Measurements from ENCODE around the gene OAS2.

The OAS2 gene, protein sequence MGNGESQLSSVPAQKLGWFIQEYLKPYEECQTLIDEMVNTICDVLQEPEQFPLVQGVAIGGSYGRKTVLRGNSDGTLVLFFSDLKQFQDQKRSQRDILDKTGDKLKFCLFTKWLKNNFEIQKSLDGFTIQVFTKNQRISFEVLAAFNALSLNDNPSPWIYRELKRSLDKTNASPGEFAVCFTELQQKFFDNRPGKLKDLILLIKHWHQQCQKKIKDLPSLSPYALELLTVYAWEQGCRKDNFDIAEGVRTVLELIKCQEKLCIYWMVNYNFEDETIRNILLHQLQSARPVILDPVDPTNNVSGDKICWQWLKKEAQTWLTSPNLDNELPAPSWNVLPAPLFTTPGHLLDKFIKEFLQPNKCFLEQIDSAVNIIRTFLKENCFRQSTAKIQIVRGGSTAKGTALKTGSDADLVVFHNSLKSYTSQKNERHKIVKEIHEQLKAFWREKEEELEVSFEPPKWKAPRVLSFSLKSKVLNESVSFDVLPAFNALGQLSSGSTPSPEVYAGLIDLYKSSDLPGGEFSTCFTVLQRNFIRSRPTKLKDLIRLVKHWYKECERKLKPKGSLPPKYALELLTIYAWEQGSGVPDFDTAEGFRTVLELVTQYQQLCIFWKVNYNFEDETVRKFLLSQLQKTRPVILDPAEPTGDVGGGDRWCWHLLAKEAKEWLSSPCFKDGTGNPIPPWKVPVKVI

DNA sequence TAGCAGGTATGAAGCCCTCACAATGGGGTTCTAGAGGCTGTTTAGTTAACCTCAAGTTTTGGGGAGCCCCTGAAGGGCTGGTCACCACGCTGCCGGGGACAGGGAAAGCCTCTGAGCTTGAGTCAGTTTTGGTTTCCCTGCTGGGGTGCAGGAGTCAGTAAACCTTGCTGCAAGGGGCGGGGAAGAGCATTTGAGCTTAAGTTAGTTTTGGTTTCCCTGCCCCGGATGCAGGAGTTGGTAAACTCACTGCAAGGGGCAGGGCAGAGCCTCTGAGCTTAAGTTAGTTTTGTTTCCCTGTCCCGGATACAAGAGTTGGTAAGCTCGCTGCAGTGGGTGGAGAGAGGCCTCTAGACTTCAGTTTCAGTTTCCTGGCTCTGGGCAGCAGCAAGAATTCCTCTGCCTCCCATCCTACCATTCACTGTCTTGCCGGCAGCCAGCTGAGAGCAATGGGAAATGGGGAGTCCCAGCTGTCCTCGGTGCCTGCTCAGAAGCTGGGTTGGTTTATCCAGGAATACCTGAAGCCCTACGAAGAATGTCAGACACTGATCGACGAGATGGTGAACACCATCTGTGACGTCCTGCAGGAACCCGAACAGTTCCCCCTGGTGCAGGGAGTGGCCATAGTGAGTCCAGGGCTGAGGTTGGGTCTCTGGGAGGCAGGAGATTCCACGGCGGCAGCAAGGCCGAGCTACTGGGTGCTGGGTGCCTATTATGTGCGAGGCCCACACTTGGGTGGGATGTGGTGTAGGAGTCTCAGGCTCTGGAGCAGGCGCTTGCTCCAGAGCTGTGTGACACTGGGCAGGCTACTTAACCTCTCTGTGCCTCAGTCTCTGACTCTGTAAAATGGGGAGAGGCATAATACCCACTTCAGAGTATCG is at the start of gene OAS2:
Gene OAS2 (plus strand): TSS at position 357 of the 878 bp plus-strand sequence. CDS start 90 bp downstream, at position 447.
- Histone ChIP-seq H2AFZ (peak within 1 kb of the TSS; percentile 67), H3K27ac (peak within 1 kb of the TSS; percentile 75), H3K4me2 (ENCODE audit: low read length) (peak within 1 kb of the TSS; percentile 45), H3K4me1 (no peaks in the 10 kb centered on the region), H3K9me3 (ENCODE audit: control insufficient read depth, low read length) (no peaks in the 10 kb centered on the region), H3K4me3 (ENCODE audit: low read depth, low read length) (peak within 1 kb of the TSS; percentile 55), H3K9ac (no peak within 1 kb of the TSS), H3K36me3 (ENCODE audit: control insufficient read depth, insufficient read depth, low read length) (no peaks in the 10 kb centered on the region), H3K27me3 (ENCODE audit: control insufficient read depth, insufficient read depth, low read length) (no peaks in the 10 kb centered on the region), H3K79me2 (no peaks in the 10 kb centered on the region)
- TF ChIP-seq, protein P1, sequence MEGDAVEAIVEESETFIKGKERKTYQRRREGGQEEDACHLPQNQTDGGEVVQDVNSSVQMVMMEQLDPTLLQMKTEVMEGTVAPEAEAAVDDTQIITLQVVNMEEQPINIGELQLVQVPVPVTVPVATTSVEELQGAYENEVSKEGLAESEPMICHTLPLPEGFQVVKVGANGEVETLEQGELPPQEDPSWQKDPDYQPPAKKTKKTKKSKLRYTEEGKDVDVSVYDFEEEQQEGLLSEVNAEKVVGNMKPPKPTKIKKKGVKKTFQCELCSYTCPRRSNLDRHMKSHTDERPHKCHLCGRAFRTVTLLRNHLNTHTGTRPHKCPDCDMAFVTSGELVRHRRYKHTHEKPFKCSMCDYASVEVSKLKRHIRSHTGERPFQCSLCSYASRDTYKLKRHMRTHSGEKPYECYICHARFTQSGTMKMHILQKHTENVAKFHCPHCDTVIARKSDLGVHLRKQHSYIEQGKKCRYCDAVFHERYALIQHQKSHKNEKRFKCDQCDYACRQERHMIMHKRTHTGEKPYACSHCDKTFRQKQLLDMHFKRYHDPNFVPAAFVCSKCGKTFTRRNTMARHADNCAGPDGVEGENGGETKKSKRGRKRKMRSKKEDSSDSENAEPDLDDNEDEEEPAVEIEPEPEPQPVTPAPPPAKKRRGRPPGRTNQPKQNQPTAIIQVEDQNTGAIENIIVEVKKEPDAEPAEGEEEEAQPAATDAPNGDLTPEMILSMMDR (IDR thresholded peaks at IDR 0.05): no peak

DNA sequence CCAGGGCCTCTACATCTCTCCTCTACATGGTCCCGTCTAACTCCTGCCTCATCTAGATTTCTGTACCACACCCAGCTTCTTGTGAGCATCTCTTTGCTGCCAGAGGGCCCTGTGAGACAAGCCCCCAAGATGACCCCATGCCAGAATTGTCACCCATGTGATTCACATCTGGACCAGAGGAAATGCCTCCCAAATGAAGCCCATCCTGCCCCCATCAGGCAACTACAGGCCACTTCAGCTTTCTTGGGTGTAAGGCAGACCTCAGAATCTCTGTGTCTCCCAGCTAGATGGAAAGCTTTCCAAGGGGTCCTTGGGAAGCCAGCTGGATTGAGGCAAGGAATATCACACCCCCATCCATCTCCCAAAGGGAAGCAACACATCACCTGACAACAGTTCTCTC is 49.3 kb upstream of the OAS2 start:
- Histone ChIP-seq H3K36me3 (ENCODE audit: control insufficient read depth, insufficient read depth, low read length) (no peaks in the 10 kb centered on the region), H3K4me1 (peaks cover 12% of the 10 kb centered on the region), H2AFZ (no peak overlapping the region), H3K27ac (no peak overlapping the region), H3K79me2 (no peaks in the 10 kb centered on the region), H3K9ac (no peak overlapping the region), H3K4me2 (ENCODE audit: low read length) (no peak overlapping the region), H3K27me3 (ENCODE audit: control insufficient read depth, insufficient read depth, low read length) (no peaks in the 10 kb centered on the region), H3K4me3 (ENCODE audit: low read depth, low read length) (no peak overlapping the region), H3K9me3 (ENCODE audit: control insufficient read depth, low read length) (no peaks in the 10 kb centered on the region)
- TF ChIP-seq, protein P1 (IDR thresholded peaks at IDR 0.05): no peak

DNA sequence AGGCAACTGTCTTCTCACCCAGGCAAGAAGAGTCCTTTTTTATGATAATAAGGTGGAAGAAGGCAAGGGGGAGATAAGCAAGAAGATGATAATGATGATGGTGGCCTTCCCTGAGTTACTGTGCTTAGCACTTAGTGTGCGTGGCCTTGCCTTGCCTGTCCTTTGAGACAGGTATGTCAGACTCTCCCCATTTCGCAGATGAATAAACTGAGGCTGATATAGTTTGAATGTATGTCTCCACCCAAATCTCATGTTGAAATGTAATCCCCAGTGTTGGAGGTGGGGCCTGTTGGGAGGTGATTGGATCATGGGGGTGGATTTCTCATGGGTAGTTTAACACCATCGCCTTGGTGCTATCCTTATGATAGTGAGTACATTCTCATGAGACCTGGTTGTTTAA is 48.6 kb upstream of the OAS2 start:
- TF ChIP-seq, protein P1 (IDR thresholded peaks at IDR 0.05): no peak
- no peak overlapping the region for H3K4me3 ChIP-seq (ENCODE audit: low read depth, low read length)
- H3K79me2 ChIP-seq: no peaks in the 10 kb centered on the region
- no peak overlapping the region for H3K27ac ChIP-seq
- H2AFZ ChIP-seq: no peak overlapping the region
- H3K9me3 ChIP-seq (ENCODE audit: control insufficient read depth, low read length): no peaks in the 10 kb centered on the region
- H3K27me3 ChIP-seq (ENCODE audit: control insufficient read depth, insufficient read depth, low read length): no peaks in the 10 kb centered on the region
- no peak overlapping the region for H3K9ac ChIP-seq
- H3K36me3 ChIP-seq (ENCODE audit: control insufficient read depth, insufficient read depth, low read length): no peaks in the 10 kb centered on the region
- H3K4me2 ChIP-seq (ENCODE audit: low read length): no peak overlapping the region
- peaks cover 12% of the 10 kb centered on the region for H3K4me1 ChIP-seq

DNA sequence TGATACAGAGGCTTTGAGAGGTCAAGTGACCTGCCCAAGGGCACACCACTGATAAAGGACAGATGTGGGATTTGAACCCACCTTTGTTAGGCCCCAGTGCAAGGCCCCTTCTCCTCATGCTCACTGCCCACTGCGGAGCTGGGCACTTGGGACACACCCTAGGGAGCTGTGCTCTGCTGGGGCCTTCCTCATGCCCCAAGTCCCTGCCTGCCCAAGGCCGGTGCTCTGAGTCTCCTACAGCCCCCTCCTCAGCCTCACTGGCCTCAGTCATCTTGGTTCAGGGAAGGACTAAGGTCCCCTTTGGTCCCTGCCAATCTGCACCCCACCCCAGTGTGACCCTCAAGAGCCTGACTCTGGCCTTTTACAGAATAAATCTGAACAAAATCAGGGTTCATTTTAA is 48.0 kb upstream of the OAS2 start:
- no peaks in the 10 kb centered on the region for H3K27me3 ChIP-seq (ENCODE audit: control insufficient read depth, insufficient read depth, low read length)
- no peak overlapping the region for H3K27ac ChIP-seq
- no peaks in the 10 kb centered on the region for H3K36me3 ChIP-seq (ENCODE audit: control insufficient read depth, insufficient read depth, low read length)
- H3K4me3 ChIP-seq (ENCODE audit: low read depth, low read length): no peak overlapping the region
- TF ChIP-seq, protein P1 (IDR thresholded peaks at IDR 0.05): no peak
- H3K79me2 ChIP-seq: no peaks in the 10 kb centered on the region
- no peak overlapping the region for H3K9ac ChIP-seq
- H3K4me1 ChIP-seq: peaks cover 12% of the 10 kb centered on the region
- H2AFZ ChIP-seq: peak overlapping the region; percentile 9
- no peaks in the 10 kb centered on the region for H3K9me3 ChIP-seq (ENCODE audit: control insufficient read depth, low read length)
- no peak overlapping the region for H3K4me2 ChIP-seq (ENCODE audit: low read length)
